GM11168 (cell line): ENCODE measurements around the gene CERCAM.
"Not testable (repeated sequence)": the region's sequence is repeated elsewhere in the genome, so short reads cannot be mapped to it uniquely, and the experiment has no call there.

Experiments
- in situ Hi-C: fragments of 300-500 bp; cut with MboI; formaldehyde crosslinking; loops from one replicate; pipeline ENCODE4 v1.12.0; 2022; ENCODE audit warnings: low sequenced_read_pairs; ENCODE audit not compliant: unreplicated experiment

CERCAM gene

DNA sequence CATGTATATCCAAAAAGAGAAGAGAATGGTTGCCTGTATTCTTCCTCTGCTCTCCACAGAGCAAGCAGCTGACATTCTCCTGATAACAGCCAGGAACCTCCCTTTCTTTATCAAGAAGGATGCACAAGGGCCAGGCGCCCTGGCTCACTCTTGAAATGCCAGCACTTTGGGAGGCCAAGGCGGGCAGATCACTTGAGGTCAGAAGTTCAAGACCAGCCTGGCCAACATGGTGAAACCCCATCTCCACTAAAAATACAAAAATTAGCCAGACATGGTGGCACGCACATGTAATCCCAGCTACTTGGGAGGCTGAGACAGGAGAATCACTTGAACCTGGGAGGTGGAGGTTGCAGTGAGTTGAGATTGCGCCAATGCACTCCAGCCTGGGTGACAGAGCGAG lies 25.8 kb downstream of the CERCAM start:
- in situ Hi-C loops: not testable (repeated sequence)

DNA sequence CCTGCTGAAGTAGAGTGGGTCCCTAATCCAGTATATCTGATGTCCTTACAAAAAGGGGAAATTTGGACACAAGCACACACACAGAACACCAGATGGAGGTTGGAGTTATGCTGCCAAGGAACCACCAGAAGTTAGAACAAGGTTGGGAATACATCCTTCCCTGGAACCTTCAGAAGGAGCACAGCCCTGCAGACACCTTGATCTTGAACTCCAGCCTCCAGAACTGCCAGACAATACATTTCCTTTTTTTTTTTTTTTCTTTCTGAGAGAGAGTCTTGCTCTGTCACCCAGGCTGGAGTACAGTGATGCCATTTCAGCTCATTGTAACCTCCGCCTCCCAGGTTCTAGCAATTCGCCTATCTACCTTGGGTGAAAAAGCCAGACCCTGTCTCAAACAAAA lies 28.1 kb downstream of the CERCAM start:
- in situ Hi-C loops: no loop called here

DNA sequence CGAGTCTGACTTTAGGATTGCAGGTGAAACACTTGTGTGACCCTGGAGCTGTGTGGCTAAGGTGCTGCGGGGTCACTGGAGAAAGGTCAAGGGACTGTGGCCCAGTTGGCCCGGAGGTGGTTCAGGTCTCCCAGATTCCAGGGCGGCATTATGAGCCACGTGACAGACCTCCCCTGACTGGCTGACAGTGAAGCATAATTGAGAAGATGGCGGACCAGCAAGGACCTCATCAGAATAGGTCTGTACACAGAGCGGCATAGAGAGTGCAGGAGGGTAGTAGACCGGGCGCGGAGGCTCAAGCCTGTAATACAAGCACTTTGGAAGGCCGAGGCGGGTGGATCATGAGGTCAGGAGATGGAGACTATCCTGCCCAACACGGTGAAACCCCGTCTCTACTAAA lies 34.3 kb downstream of the CERCAM start:
- in situ Hi-C loops: no loop called here

DNA sequence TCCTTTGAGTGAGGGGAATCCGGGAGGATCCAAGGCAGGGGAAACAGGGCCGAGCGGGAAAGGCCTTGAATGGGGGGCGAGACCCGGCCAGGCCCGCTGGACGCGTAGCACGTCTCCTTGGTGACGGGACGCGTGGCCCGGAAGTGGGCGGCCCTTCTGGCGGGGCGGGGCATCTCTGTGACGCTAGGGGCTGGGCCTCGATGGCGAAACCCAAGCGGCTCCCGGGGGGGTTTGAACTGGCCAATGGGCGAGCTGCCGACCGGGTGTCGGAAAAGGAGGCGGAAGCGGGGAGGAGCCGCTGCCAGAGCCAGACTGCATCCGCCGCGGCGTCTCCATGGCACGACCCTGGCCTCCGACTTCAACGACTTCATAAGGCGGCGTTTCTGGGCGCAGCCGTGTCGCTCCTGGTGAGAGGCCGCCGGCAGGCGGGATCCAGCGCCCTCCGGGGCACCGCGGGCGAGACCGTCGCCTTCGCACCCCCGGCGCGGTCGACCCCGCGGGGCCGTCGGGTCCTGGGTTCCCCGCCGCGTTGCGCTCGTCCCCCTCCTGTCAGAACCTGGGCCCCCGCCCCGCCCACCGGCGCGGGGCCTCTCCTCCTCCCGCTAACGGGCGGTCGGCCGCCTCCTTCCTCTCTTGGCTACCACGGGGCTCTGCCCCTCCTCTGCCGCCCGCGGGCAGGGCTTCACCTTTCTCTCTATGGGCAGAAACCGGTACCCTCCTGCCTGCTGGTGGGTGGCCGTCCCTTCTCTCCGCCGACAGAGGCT lies 35.4 kb downstream of the CERCAM start, which contains the start of gene ODF2:
TSS of gene ODF2 (plus strand) at position 158 of the 764 bp plus-strand sequence. CDS start at position 244, 86 bp downstream.
- in situ Hi-C loops: no loop called here

DNA sequence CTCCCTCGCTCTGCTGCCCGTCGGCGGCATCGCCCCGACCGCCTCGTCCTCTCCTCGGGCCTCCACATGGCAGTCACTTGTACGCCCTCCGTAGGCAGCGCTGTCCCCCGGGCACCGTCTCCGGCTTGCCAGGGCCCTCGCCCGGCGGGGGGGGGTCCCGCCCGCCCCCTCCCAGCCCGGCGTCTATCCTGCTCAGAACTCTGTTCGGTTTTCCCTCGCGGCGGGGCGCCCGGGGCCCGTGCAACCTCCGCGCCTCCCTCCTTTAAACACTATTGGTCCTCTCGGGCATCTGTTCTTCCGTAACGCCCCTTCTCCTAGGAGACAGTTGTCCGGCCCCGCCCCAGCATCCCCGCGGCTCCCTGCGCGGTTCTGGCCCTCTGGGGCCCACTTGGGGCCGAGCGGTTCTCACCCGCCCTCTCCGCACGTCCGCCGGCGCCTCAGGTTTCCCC lies 36.0 kb downstream of the CERCAM start:
- in situ Hi-C loops: no loop called here

DNA sequence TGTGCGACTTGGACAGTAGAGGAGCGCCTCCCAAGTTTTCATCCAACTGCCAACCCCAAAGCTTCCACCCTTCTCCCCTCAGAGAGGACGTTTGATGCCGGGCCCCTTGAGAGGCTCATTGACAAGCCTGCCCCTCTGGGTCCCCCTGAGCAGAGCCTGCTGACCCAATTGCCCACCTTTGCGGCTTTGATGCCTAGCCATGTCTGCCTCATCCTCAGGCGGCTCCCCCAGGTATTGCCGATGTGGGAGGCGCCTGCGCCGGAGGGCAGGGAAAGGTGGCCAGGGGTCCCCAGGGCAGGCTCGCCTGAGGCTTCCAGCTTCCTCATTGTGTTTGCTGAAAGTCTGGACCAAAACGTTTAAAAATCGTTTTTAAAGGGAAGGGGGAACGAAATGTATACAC lies 36.5 kb downstream of the CERCAM start:
- in situ Hi-C loops: no loop called here

DNA sequence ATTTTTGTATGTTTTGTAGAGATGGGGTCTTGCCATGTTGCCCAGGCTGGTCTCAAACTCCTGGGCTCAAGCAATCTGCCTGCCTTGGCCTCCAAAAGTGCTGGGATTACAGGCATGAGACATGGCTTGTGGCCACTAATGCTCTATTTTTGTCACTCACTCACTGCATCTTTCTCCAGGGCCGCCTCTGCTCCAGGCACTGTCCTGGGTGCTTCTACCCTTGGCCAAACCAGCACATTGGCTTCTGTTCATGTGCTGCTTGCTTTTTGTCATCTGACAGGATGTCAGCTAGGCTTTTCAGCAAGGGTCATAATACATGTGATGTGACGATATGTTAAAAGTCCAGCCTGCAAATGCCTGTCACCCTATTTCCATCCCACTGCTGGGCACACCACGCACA lies 38.4 kb downstream of the CERCAM start:
- in situ Hi-C loops: no loop called here

DNA sequence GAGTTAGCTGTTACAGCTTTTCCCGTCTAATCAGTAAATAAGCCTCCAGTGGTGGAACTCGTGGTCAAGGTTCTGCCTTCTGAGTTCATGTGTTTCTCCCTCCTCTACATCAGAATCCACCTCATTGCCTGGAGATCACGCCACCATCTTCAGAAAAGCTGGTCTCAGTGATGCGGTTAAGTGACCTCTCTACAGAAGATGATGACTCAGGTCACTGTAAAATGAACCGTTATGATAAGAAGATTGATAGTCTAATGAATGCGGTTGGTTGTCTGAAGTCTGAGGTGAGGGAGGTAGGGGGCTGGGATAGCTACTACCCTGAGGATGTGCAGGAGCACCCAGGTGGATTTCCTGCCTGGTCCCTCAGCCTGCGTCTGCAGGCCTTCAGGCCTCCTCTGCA lies 48.4 kb downstream of the CERCAM start:
- in situ Hi-C loops: no loop called here

DNA sequence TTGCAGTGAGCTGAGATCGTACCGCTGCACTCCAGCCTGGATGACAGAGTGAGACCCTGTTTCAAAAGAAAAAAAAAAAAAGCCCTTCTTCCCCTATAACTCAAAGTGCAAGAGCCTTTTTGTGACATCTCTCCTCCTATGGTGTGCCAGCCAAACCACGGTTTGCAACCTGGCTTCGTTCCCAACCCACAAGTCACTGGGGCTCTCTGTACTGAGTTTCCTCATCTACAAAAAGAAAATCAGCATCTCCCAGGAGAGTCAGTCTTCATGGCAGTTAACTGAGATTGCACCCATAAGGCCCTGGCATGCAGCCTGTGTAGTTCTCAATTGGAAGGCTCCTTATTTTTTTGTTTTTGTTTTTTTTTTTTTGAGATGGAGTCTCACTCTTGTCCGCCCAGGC lies 49.9 kb downstream of the CERCAM start:
- in situ Hi-C loops: no loop called here

DNA sequence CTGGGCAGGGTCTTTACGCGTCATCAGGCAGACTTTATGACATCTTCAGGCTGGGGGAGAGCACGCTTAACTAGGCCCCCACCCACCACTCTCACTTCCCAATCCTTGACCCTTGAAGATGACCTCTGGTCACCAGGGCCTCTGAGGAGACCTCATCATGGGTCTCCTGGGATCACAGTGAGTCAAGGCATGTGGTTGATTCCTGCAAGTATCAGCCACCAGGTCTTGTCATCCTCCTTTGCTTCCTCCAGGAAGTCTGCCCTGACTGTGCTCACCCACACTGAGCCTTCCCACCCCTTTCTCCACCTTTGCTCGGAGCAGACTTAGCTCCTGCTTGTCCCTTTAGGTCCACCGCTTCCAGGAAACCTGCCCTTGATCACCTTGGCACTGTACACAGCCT lies 52.4 kb downstream of the CERCAM start:
- in situ Hi-C loops: no loop called here

DNA sequence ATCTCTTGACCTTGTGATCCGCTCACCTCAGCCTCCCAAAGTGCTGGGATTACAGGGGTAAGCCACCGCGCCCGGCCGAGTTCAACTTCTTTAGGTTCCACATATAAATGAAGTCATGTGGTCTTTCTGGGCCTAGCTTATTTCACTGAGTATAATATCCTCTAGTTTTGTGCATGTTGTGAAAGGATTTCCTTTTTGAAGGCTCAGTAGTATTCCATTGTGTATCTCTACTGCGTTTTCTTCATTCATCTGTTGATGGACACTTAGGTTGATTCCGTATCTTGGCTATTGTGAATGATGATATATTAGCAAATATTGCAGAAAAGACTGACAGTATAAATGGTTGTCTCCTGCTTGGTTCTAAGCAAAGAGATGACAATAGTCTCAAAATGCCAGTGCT lies 55.2 kb downstream of the CERCAM start:
- in situ Hi-C loops: no loop called here

DNA sequence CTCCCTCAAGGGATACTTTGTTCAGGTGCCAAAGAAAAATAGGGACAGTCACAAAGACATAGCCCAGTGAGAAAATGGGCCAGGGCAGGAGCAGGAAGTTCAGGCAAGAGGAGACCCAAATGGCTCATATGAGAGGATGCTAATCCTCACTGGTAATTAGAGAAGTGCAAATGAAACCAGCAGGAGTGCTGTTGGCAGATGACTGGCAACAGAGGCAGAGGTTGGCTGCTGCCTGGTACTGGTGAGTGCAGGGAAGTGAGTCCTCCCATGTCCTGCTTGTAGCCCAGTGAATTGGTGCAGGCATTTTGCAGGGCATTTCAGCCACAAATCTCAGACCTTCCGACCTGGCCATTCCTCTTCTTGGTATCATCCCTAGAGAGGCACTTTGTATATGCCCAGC lies 58.6 kb downstream of the CERCAM start:
- in situ Hi-C loops: no loop called here

DNA sequence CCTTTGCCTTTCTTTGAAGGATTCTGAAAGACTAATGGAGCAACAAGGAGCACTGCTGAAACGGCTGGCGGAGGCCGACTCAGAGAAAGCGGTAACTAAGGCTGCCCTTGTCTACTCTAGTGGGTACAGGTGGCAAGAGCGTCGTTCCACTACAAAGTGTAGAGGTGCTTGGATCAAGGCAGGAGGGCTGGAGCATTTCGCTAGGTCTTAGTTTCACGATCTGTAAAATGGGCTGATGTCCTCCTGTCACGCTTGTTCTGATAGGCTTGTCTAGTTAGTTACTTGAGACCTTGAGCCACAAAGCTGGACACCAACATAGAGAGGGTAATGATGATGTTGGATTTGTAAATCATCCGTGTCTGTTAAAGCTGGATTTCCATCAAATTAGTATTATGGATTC lies 60.9 kb downstream of the CERCAM start:
- in situ Hi-C loops: no loop called here

DNA sequence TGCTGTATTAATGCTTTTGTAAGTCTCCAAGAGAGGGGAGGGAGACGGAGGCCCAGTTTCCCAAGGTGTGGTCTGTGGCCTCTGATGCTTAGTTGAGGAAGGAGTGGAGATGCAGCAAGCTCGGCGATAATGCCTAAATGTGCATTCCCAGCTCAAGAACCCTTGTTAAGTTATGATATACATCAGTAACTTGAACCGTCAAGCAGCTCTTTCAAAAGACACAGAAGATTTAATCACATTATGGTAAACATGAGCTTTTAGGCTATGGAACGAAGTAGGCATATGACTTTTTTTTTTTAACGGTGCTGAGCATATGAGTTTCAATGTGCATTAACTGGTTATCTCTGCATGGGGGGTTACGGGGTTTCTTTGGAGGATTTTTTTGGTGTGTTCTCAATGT lies 61.5 kb downstream of the CERCAM start:
- in situ Hi-C loops: no loop called here

DNA sequence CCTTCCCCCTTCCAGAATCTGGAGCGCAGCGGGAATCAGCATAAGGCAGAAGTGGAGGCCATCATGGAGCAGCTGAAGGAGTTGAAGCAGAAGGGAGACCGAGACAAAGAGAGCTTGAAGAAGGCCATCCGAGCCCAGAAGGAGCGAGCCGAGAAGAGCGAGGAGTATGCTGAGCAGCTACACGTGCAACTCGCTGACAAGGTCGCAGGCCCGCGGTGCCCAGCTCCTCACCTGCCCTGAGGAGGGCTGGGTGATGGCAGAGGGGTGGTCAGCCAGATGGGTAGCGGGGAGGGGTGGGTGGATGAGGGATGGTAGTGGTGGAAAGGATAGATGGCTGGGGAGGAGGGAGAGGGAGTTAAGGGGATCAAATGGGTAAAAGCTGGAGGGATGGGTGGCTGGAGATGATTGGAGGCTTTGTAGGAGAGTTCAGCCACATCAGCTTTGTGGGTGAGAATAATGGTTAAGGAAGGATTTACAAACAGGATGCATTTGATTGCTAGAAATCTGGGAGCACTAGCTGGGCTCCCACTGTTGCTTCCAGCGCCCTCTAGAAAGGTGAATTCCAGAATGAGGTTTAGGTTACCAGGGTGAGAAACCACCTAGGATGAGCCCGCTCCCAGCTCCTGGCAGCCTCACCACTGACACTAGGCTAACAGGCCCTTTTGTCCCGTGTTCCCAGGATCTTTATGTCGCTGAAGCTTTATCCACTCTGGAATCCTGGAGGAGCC lies 64.2 kb downstream of the CERCAM start:
- in situ Hi-C loops: no loop called here

DNA sequence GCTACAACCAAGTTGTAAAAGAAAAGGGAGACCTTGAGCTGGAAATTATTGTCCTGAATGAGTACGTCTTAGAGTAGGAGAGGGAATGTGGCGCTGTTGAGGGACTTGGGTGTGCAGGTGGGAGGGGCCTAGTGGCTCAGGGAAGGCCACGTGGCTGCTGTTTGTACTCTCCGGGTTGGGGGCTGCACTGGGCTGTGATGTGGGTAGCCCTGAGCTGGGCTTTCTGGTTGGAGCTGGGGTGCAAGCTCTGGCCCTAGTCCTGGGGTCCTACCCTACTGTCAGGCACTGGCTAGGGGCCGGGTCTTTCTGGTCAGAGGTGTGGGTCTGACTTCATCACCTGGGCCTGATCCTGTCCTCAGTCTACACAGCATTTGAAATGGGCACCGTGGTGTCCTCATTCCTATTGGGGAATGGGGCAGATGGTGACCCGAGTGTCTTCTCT lies 64.8 kb downstream of the CERCAM start:
- in situ Hi-C loops: no loop called here

DNA sequence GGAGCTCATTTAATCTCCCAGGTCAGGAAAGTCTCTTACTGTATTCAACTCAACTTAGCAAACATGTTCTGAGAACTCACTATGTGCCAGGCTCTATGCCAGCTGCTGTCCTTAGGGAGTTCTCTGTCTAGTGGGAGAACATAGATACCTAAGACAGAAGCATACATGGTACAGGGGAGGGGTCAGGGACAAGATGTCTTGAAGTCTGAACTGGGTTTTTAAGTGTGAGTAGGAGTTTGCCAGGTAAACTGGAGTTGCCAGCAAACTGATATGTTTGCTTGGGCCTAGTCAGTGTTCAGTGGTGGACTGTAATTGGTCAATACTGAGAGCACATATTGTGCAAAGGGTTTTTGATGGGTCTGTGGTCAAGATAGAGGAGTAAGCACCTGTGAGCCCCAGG lies 65.5 kb downstream of the CERCAM start:
- in situ Hi-C loops: no loop called here
